ENCODE measurements around the gene CNOT3.

CNOT3 gene

DNA sequence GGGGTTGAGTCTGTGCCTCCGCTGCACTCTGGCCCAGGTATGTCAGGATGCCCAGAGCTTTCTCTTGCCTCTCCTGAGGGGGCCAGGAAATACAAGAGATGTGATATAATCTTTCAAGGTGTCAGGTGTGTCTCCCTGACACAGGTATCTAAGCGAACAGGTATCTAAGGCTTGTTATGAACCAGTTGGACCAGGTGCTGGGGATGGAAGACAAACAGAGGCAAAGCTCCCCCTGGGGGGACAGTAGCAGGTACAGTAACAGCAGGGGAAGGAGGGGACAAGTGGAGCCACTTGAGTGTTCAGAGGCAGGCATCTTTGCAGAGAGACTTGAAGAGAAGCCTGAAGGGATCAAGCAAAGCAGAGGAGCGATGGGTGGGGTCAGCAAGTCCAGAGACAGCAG lies 19.4 kb downstream of the CNOT3 start:
- POLR2A ChIA-PET, result interaction anchor here (1.3 to 1.4 kb wide), 2 partner anchors 20 to 32 kb away, joined by 3 to 5 read pairs; partner anchors contain the start of gene MBOAT7
- DNase-seq (ENCODE audit: extremely low spot score), result no peak
- CTCF ChIA-PET, result interaction anchor here (1.2 kb wide), 1 partner anchor 18 kb away, joined by 3 read pairs; no protein-coding TSS in a partner anchor
- TF ChIP-seq, protein P1, sequence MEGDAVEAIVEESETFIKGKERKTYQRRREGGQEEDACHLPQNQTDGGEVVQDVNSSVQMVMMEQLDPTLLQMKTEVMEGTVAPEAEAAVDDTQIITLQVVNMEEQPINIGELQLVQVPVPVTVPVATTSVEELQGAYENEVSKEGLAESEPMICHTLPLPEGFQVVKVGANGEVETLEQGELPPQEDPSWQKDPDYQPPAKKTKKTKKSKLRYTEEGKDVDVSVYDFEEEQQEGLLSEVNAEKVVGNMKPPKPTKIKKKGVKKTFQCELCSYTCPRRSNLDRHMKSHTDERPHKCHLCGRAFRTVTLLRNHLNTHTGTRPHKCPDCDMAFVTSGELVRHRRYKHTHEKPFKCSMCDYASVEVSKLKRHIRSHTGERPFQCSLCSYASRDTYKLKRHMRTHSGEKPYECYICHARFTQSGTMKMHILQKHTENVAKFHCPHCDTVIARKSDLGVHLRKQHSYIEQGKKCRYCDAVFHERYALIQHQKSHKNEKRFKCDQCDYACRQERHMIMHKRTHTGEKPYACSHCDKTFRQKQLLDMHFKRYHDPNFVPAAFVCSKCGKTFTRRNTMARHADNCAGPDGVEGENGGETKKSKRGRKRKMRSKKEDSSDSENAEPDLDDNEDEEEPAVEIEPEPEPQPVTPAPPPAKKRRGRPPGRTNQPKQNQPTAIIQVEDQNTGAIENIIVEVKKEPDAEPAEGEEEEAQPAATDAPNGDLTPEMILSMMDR (IDR thresholded peaks at IDR 0.05; ENCODE audit: control extremely low read depth, extremely low read depth, low read depth, missing control alignments), result no peak

DNA sequence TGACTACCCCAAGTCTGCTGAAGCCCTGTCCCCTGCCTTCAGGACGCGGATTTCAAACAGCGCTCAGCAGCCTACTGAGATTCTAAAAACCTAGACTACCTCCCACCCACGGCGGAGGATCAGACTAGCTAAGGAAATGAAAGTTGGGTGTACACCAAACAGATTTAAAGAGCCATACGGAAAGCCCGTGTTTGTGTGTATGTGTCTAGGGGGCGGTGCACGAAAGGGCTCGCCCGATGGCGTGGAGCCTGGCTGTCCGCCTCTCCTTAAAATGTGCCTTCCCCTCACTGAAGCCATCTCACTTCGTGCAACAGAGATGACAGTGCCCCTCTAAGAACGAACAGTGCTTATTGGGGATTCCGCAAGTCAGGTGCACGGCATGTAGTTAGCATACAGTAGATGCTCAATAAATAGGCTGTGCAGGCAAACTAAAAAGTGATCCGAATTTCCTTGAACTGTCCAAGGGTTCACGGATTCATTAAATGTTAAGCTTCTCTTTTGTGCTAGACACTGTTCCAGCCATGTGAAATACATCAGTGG lies 21.3 kb downstream of the CNOT3 start:
- POLR2A ChIA-PET, result interaction anchor here (0.6 to 2.5 kb wide), 3 partner anchors 9 to 31 kb away, joined by 4 to 10 read pairs (median 6); partner anchors contain the start of genes CNOT3 and MBOAT7
- DNase-seq (ENCODE audit: extremely low spot score), result no peak
- TF ChIP-seq, protein P1 (IDR thresholded peaks at IDR 0.05; ENCODE audit: control extremely low read depth, extremely low read depth, low read depth, missing control alignments), result no peak
- CTCF ChIA-PET, result interaction anchor here (0.9 to 3.4 kb wide), 9 partner anchors 10 to 107 kb away, joined by 3 to 12 read pairs (median 4); partner anchors contain the start of genes CNOT3 and TFPT

DNA sequence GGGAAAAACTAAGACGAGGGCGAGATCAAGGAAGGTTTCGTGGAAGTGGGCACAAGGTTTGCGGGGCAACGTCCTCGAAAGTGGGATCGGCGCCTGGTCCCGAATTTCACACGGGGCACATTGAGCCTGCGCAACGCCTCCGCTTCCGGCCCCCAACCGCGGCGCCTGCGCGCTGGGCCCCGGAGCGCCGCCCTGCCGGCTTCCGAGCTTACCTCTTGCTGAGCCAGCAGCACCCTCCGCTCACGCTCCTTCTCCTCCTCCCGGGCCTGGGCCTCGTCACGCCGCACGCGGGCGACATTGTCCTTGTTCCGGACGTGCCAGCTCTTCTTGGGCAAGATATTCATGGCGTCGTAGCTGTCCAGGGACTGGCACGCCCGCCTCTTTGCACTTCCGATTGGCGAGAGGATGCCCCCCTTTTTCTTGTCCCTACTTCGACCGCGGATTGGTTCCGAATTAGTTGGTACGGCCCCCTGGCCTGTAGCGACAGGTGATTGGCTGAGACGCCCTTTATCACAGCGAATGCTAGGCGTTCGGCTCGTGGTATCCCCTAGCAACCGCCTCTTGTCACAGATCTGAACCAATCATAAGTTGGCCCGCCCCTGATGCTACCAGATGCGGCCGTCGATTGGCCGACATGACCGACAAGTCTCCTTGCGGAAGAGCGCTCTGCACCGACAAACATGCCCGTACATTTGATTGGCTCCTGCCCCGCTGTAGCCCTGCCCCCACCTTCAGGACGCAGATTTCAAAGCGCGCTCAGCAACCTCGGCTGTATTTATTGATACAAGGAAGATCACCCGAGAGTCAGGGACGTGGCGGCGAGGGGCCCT lies 22.0 kb downstream of the CNOT3 start, which contains the start of gene LENG1:
Gene LENG1, minus strand, starts transcription at position 370 of the 830 bp plus-strand sequence. Its CDS starts 26 bp downstream, at position 344.
- CTCF ChIA-PET, result interaction anchor here (0.9 to 3.4 kb wide), 10 partner anchors 9 to 107 kb away, joined by 3 to 12 read pairs (median 4); partner anchors contain the start of genes CNOT3 and TFPT
- TF ChIP-seq, protein P1 (IDR thresholded peaks at IDR 0.05; ENCODE audit: control extremely low read depth, extremely low read depth, low read depth, missing control alignments), result peak; percentile 20
- peak; percentile 98 for DNase-seq (ENCODE audit: extremely low spot score)
- POLR2A ChIA-PET, result interaction anchor here (0.5 to 2.5 kb wide), 4 partner anchors 22 to 45 kb away, joined by 3 to 10 read pairs (median 4); partner anchors contain the start of genes CNOT3, MBOAT7 and RPS9

DNA sequence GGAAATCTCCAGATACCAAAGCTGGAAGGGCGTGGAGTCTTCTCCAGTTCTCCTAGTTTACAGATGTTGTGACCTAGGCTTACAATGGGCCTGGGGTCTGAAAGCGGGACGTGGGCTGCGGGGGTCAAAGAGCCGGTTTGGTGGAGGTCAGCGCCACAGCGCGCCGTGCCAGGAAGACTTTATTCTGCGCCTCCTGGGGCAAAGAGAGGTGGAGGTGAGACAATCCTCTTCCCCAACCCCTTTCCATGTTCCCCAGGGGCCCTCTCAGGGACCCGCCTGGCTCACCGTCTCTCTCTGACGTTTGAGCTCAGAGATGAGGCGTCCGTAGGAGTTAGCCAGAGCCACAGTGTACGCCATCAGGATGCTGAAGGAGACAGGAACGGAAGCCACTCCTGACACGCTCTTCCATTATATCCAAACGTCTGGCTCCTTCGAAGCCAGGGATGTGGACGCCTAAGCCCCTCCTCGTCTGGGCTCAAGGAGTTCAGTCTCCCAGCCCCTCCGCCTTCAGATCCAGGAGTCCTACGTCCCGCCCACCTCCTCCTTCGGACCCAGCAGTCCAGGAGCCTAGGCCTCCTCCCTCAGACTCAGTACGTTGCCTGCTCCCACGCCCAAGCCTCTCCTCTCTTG lies 22.7 kb downstream of the CNOT3 start:
- CTCF ChIA-PET, result interaction anchor here (1.3 to 3.4 kb wide), 8 partner anchors 8 to 106 kb away, joined by 4 to 12 read pairs (median 4); partner anchors contain the start of genes CNOT3 and TFPT
- POLR2A ChIA-PET, result interaction anchor here (0.5 to 2.5 kb wide), 3 partner anchors 23 to 45 kb away, joined by 3 to 10 read pairs (median 3); partner anchors contain the start of genes CNOT3 and RPS9

DNA sequence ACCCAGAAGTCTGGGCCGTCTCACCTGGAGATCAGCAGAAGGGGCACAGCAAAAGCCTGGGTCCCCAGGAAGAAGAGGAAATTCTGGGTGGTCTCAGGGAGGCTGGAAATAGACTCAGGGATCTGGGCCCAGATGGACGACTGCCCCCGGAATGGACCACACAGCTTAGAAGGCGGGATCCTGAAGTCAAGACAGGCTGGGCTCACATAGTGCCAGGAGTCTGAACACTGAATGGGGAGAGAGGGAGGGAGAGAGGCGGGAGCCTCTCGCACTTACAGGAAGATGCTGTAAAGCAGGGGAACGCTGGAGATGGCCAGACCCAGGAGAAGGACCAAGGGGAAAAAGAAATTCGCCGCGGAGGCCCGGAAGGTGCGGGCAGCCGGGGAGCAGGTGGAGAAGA lies 23.3 kb downstream of the CNOT3 start:
- CTCF ChIA-PET, result interaction anchor here (1.4 to 3.4 kb wide), 5 partner anchors 8 to 105 kb away, joined by 4 to 12 read pairs (median 6); partner anchors contain the start of gene CNOT3
- TF ChIP-seq, protein P1 (IDR thresholded peaks at IDR 0.05; ENCODE audit: control extremely low read depth, extremely low read depth, low read depth, missing control alignments), result no peak
- POLR2A ChIA-PET, result interaction anchor here (2.5 kb wide), 1 partner anchor 24 kb away, joined by 10 read pairs; the partner anchor contains the start of gene CNOT3
- no peak for DNase-seq (ENCODE audit: extremely low spot score)

More for the DNA sequence above, 22.7 kb downstream of the CNOT3 start:
- TF ChIP-seq, protein P1 (IDR thresholded peaks at IDR 0.05; ENCODE audit: control extremely low read depth, extremely low read depth, low read depth, missing control alignments), result no peak
- DNase-seq (ENCODE audit: extremely low spot score), result no peak
